Measurements from ENCODE around the gene ZSCAN5A. TPM values are rescaled to one million over a fixed set of nuclear protein-coding genes. Genes with fewer than 3 reads are reported as not detected.

ZSCAN5A gene
- total RNA-seq, 1 donor, result 4.3 TPM

DNA sequence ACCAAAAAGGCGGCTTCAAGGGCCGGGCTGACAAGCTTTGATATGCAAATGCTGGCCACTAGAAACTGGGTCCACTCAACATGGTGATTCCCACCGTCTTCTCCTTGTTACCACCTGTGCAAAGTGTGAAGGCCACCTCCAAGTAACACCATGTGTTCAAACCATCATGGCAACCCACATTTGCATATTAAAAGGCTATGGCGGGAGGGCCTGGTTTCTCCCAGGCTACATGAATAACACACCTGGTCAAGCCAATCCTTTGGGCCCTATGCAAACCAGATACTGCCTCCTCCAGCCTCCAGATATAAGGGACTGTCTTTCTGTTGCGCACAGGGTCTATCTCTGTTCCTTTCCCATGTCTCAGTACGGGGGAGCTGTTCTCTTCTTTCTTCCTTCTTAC, 36.6 kb upstream of the ZSCAN5A start:
- H3K4me3 ChIP-seq (ENCODE audit: insufficient read depth, low read length), result no peak overlapping the region
- H3K4me1 ChIP-seq (ENCODE audit: insufficient read depth, low read length), result no peaks in the 10 kb centered on the region
- no peak overlapping the region for H2AFZ ChIP-seq (ENCODE audit: low read length)
- H3K36me3 ChIP-seq (ENCODE audit: insufficient read depth, low read length), result no peaks in the 10 kb centered on the region
- no peak overlapping the region for H3K27ac ChIP-seq (ENCODE audit: low read depth, low read length)
- H3K4me2 ChIP-seq (ENCODE audit: insufficient read depth, low read length), result no peak overlapping the region
- no peak for DNase-seq (ENCODE audit: insufficient read length, low spot score, missing footprints)
- no peaks in the 10 kb centered on the region for H3K9me3 ChIP-seq (ENCODE audit: low read depth, low read length)
- no peaks in the 10 kb centered on the region for H3K27me3 ChIP-seq (ENCODE audit: insufficient read depth, low read length)
- TF ChIP-seq, protein P1, sequence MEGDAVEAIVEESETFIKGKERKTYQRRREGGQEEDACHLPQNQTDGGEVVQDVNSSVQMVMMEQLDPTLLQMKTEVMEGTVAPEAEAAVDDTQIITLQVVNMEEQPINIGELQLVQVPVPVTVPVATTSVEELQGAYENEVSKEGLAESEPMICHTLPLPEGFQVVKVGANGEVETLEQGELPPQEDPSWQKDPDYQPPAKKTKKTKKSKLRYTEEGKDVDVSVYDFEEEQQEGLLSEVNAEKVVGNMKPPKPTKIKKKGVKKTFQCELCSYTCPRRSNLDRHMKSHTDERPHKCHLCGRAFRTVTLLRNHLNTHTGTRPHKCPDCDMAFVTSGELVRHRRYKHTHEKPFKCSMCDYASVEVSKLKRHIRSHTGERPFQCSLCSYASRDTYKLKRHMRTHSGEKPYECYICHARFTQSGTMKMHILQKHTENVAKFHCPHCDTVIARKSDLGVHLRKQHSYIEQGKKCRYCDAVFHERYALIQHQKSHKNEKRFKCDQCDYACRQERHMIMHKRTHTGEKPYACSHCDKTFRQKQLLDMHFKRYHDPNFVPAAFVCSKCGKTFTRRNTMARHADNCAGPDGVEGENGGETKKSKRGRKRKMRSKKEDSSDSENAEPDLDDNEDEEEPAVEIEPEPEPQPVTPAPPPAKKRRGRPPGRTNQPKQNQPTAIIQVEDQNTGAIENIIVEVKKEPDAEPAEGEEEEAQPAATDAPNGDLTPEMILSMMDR (IDR thresholded peaks at IDR 0.05; ENCODE audit: extremely low read depth, low read depth, low read length), result no peak
- no peaks in the 10 kb centered on the region for H4K20me1 ChIP-seq (ENCODE audit: insufficient read depth, low read length)
- no peaks in the 10 kb centered on the region for H3K79me2 ChIP-seq (ENCODE audit: insufficient read depth, low read length)

DNA sequence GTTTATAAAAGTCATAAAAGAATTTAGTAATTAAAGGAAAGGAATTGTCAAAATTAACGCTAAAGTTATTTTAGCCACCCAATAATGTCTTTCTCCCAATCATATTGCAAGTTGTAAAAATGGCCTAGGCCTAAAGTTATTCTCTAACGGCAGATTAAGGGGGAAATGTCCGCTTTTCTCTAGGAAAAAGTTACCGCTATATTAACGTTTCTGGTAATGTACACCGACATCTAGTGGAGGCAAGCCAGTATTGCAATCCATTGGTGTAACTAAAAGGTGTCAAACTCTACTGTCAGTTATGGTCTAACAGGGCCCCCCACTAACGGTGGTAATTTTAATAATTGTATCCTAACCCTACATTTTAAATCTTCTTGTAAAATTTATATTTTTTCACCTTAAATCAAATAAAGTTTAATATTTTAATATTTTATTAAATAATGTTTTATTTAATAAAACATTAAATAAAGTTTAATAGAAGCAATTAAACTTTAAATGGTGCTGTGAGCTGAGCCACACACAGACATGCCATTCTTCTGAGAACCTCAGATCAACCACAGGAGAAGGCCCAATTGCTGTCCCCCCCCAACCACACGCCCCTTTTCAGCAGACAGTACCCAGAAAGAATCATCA, 35.9 kb upstream of the ZSCAN5A start:
- Histone ChIP-seq H3K27me3 (ENCODE audit: insufficient read depth, low read length) (no peaks in the 10 kb centered on the region), H3K4me3 (ENCODE audit: insufficient read depth, low read length) (no peak overlapping the region), H3K27ac (ENCODE audit: low read depth, low read length) (no peak overlapping the region), H2AFZ (ENCODE audit: low read length) (no peak overlapping the region), H3K4me2 (ENCODE audit: insufficient read depth, low read length) (no peak overlapping the region), H3K36me3 (ENCODE audit: insufficient read depth, low read length) (no peaks in the 10 kb centered on the region), H3K9me3 (ENCODE audit: low read depth, low read length) (no peaks in the 10 kb centered on the region), H3K79me2 (ENCODE audit: insufficient read depth, low read length) (no peaks in the 10 kb centered on the region), H3K4me1 (ENCODE audit: insufficient read depth, low read length) (no peaks in the 10 kb centered on the region), H4K20me1 (ENCODE audit: insufficient read depth, low read length) (no peaks in the 10 kb centered on the region)
- peak; percentile 62 for DNase-seq (ENCODE audit: insufficient read length, low spot score, missing footprints)
- TF ChIP-seq, protein P1 (IDR thresholded peaks at IDR 0.05; ENCODE audit: extremely low read depth, low read depth, low read length), result peak; percentile 79

DNA sequence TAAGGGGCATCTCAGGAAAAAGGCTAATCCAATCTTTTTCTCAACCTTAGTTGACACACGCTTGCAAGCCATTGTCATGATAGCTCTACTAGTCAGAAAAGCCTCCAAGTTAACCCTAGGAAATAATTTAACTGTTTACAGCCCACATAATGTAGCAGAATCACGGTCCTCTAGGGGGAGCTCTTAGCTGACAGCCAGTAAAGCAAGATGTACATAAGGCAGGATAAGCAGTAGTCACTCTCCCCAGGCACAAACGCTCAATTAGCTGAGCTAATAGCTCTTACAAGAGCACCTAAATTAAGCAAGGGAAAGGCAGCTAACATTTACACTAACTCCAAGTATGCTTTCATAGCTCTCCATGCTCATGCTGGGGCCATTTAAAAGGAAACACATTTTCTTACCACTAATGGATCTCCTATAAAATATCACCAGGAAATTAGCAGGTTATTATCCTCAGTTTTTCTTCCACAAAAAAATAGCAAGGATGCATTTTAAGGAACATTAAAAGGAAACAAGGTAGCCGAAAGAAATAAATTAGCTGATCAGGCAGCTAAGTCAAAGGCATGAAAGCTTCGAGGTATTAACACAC, 33.7 kb upstream of the ZSCAN5A start:
- H3K4me2 ChIP-seq (ENCODE audit: insufficient read depth, low read length), result no peak overlapping the region
- H3K36me3 ChIP-seq (ENCODE audit: insufficient read depth, low read length), result no peaks in the 10 kb centered on the region
- H3K27ac ChIP-seq (ENCODE audit: low read depth, low read length), result no peak overlapping the region
- H3K27me3 ChIP-seq (ENCODE audit: insufficient read depth, low read length), result no peaks in the 10 kb centered on the region
- TF ChIP-seq, protein P1 (IDR thresholded peaks at IDR 0.05; ENCODE audit: extremely low read depth, low read depth, low read length), result peak; percentile 33
- H4K20me1 ChIP-seq (ENCODE audit: insufficient read depth, low read length), result no peaks in the 10 kb centered on the region
- H3K4me1 ChIP-seq (ENCODE audit: insufficient read depth, low read length), result no peaks in the 10 kb centered on the region
- H2AFZ ChIP-seq (ENCODE audit: low read length), result no peak overlapping the region
- H3K4me3 ChIP-seq (ENCODE audit: insufficient read depth, low read length), result no peak overlapping the region
- DNase-seq (ENCODE audit: insufficient read length, low spot score, missing footprints), result no peak
- no peaks in the 10 kb centered on the region for H3K9me3 ChIP-seq (ENCODE audit: low read depth, low read length)
- H3K79me2 ChIP-seq (ENCODE audit: insufficient read depth, low read length), result no peaks in the 10 kb centered on the region

- Histone ChIP-seq H4K20me1 (ENCODE audit: insufficient read depth, low read length) (no peaks in the 10 kb centered on the region), H3K79me2 (ENCODE audit: insufficient read depth, low read length) (no peaks in the 10 kb centered on the region), H2AFZ (ENCODE audit: low read length) (no peak overlapping the region), H3K27ac (ENCODE audit: low read depth, low read length) (no peak overlapping the region), H3K9me3 (ENCODE audit: low read depth, low read length) (no peaks in the 10 kb centered on the region), H3K4me3 (ENCODE audit: insufficient read depth, low read length) (no peak overlapping the region), H3K4me2 (ENCODE audit: insufficient read depth, low read length) (no peak overlapping the region), H3K27me3 (ENCODE audit: insufficient read depth, low read length) (no peaks in the 10 kb centered on the region), H3K4me1 (ENCODE audit: insufficient read depth, low read length) (no peaks in the 10 kb centered on the region), H3K36me3 (ENCODE audit: insufficient read depth, low read length) (no peaks in the 10 kb centered on the region)
- no peak for DNase-seq (ENCODE audit: insufficient read length, low spot score, missing footprints)
- TF ChIP-seq, protein P1 (IDR thresholded peaks at IDR 0.05; ENCODE audit: extremely low read depth, low read depth, low read length), result no peak
These were observed 32.6 kb upstream of the ZSCAN5A start for GRCh38 chr19:56347163-56347778.

Measured in osteoblast (primary cell).